ACC112 (cell line): ENCODE data around the gene ULK3.

Experiments
- H2AFZ ChIP-seq: fragments of 200-600 bp; sonication (generic); one replicate; pipeline ENCODE4 v1.6.0; 2017; ENCODE audit warnings: antibody characterized with exemption, low read length; ENCODE audit not compliant: unreplicated experiment
- H3K27ac ChIP-seq: fragments of 200-600 bp; sonication (generic); 2 replicates; pipeline ENCODE4 v1.5.1; 2014; ENCODE audit warnings: low read depth, mild to moderate bottlenecking, antibody characterized with exemption, low read length, moderate library complexity
- H3K27me3 ChIP-seq: fragments of 200-600 bp; sonication (generic); 2 replicates; pipeline ENCODE4 v1.6.1; 2014; ENCODE audit warnings: mild to moderate bottlenecking, antibody characterized with exemption, low read length, moderate library complexity, mixed read lengths; ENCODE audit not compliant: insufficient read depth
- H3K36me3 ChIP-seq: fragments of 200-600 bp; sonication (generic); 2 replicates; pipeline ENCODE4 v1.6.1; 2016; ENCODE audit warnings: mild to moderate bottlenecking, antibody characterized with exemption, low read length, moderate library complexity, mixed read lengths; ENCODE audit not compliant: insufficient read depth
- H3K4me1 ChIP-seq: fragments of 200-600 bp; sonication (generic); one replicate; pipeline ENCODE4 v1.6.1; 2016; ENCODE audit warnings: low read length, mixed read lengths; ENCODE audit not compliant: insufficient read depth, unreplicated experiment, control insufficient read depth
- H3K4me3 ChIP-seq: fragments of 200-600 bp; sonication (generic); 2 replicates; pipeline ENCODE4 v1.5.1; 2014; ENCODE audit warnings: mild to moderate bottlenecking, low read depth, low read length
- H3K79me2 ChIP-seq: fragments of 200-600 bp; sonication (generic); one replicate; pipeline ENCODE4 v1.6.0; 2016; ENCODE audit warnings: low read length; ENCODE audit not compliant: control insufficient read depth, unreplicated experiment, insufficient read depth

The ULK3 gene

GRCh38 chr15:74854453-74855022 lies 11.6 kb upstream of the ULK3 start:
- Histone ChIP-seq H3K79me2 (peaks cover 11% of the 10 kb centered on the region), H3K27me3 (no peaks in the 10 kb centered on the region), H3K27ac (no peak overlapping the region), H3K4me1 (no peaks in the 10 kb centered on the region), H2AFZ (no peak overlapping the region), H3K36me3 (peaks cover 3% of the 10 kb centered on the region; the same call in 1 of the 2 replicates), H3K4me3 (no peak overlapping the region)

GRCh38 chr15:74851960-74852359 lies 9.0 kb upstream of the ULK3 start:
- Histone ChIP-seq H3K36me3 (peaks cover 3% of the 10 kb centered on the region; the same call in 1 of the 2 replicates), H3K27me3 (no peaks in the 10 kb centered on the region), H3K79me2 (no peaks in the 10 kb centered on the region), H2AFZ (no peak overlapping the region), H3K27ac (no peak overlapping the region), H3K4me3 (no peak overlapping the region), H3K4me1 (no peaks in the 10 kb centered on the region)

GRCh38 chr15:74850393-74850792 lies 7.4 kb upstream of the ULK3 start:
- Histone ChIP-seq H3K27ac (no peak overlapping the region), H3K79me2 (no peaks in the 10 kb centered on the region), H2AFZ (no peak overlapping the region), H3K4me3 (no peak overlapping the region), H3K4me1 (no peaks in the 10 kb centered on the region), H3K36me3 (peaks cover 3% of the 10 kb centered on the region; the same call in 1 of the 2 replicates), H3K27me3 (no peaks in the 10 kb centered on the region)

GRCh38 chr15:74847432-74847831 lies 4.5 kb upstream of the ULK3 start:
- H3K79me2 ChIP-seq, result no peaks in the 10 kb centered on the region
- peaks cover 2% of the 10 kb centered on the region; the same call in 1 of the 2 replicates for H3K36me3 ChIP-seq
- H3K4me1 ChIP-seq, result peaks cover 7% of the 10 kb centered on the region
- no peak overlapping the region for H3K27ac ChIP-seq
- H2AFZ ChIP-seq, result no peak overlapping the region
- H3K4me3 ChIP-seq, result no peak overlapping the region
- no peaks in the 10 kb centered on the region for H3K27me3 ChIP-seq

GRCh38 chr15:74845581-74845980 lies 2.6 kb upstream of the ULK3 start:
- H3K27ac ChIP-seq, result no peak overlapping the region

GRCh38 chr15:74845208-74845568 lies 2.2 kb upstream of the ULK3 start:
- Histone ChIP-seq H3K4me1 (peaks cover 13% of the 10 kb centered on the region), H3K27ac (no peak overlapping the region), H3K79me2 (peaks cover 6% of the 10 kb centered on the region)

More at GRCh38 chr15:74845581-74845980, 2.6 kb upstream of the ULK3 start:
- peaks cover 6% of the 10 kb centered on the region for H3K79me2 ChIP-seq
- H3K27me3 ChIP-seq, result no peaks in the 10 kb centered on the region
- H3K4me1 ChIP-seq, result peaks cover 13% of the 10 kb centered on the region
- no peak overlapping the region for H3K4me3 ChIP-seq
- H3K36me3 ChIP-seq, result no peaks in the 10 kb centered on the region
- no peak overlapping the region for H2AFZ ChIP-seq

GRCh38 chr15:74844319-74845207 lies 1.6 kb upstream of the ULK3 start:
- Histone ChIP-seq H3K4me1 (peaks cover 13% of the 10 kb centered on the region), H3K27me3 (no peaks in the 10 kb centered on the region), H2AFZ (no peak overlapping the region), H3K4me3 (no peak overlapping the region), H3K36me3 (no peaks in the 10 kb centered on the region), H3K27ac (no peak overlapping the region), H3K79me2 (peaks cover 6% of the 10 kb centered on the region)

More at GRCh38 chr15:74845208-74845568, 2.2 kb upstream of the ULK3 start:
- Histone ChIP-seq H3K36me3 (no peaks in the 10 kb centered on the region), H2AFZ (no peak overlapping the region), H3K27me3 (no peaks in the 10 kb centered on the region), H3K4me3 (no peak overlapping the region)

GRCh38 chr15:74843891-74844299 lies 939 bp upstream of the ULK3 start:
- Histone ChIP-seq H3K27me3 (no peaks in the 10 kb centered on the region), H3K4me1 (peaks cover 13% of the 10 kb centered on the region), H2AFZ (peak overlapping the region; percentile 75), H3K36me3 (no peaks in the 10 kb centered on the region), H3K4me3 (peak overlapping the region; percentile 100), H3K27ac (peak overlapping the region; percentile 67), H3K79me2 (peaks cover 6% of the 10 kb centered on the region)

- H3K36me3 ChIP-seq, result no peaks in the 10 kb centered on the region
- peak overlapping the region; percentile 67 for H3K27ac ChIP-seq
- peaks cover 13% of the 10 kb centered on the region for H3K4me1 ChIP-seq
Observed at GRCh38 chr15:74843445-74843828, 481 bp upstream of the ULK3 start.

GRCh38 chr15:74841891-74842373 lies 1.0 kb downstream of the ULK3 start:
- H3K27me3 ChIP-seq, result no peaks in the 10 kb centered on the region
- H3K4me1 ChIP-seq, result peaks cover 13% of the 10 kb centered on the region
- no peak overlapping the region for H2AFZ ChIP-seq
- H3K27ac ChIP-seq, result no peak overlapping the region
- H3K79me2 ChIP-seq, result peaks cover 6% of the 10 kb centered on the region
- H3K36me3 ChIP-seq, result no peaks in the 10 kb centered on the region
- peak overlapping the region; percentile 100 for H3K4me3 ChIP-seq

More at GRCh38 chr15:74843445-74843828, 481 bp upstream of the ULK3 start:
- Histone ChIP-seq H2AFZ (peak overlapping the region; percentile 75), H3K79me2 (peaks cover 6% of the 10 kb centered on the region), H3K27me3 (no peaks in the 10 kb centered on the region), H3K4me3 (peak overlapping the region; percentile 100)
